IMR-90 (cell line): ENCODE measurements around the gene CACNA2D4. TPM values are rescaled to one million over a fixed set of nuclear protein-coding genes. Genes with fewer than 3 reads are reported as not detected.

ENCODE experiments used
- ATAC-seq: fragments of 200-7000 bp; cut with Tn5 transposase; 2 replicates; pipeline ENCODE4 v1.9.1; 2020; ENCODE audit warnings: low read depth, mild to moderate bottlenecking, moderate library complexity
- BruUV-seq: library from RNA; stranded (reverse); fragments of 400-500 nt; replicated peaks from 2 replicates; lab custom pipeline; 2021; lab: Mats Ljungman, UMichigan
- CTCF ChIA-PET: fragments of 300-600 bp; formaldehyde crosslinking; extraction: SDS; loops from one replicate; lab custom pipeline; 2021; ENCODE audit warnings: antibody characterized with exemption; lab: Yijun Ruan, JAX
- POLR2A ChIA-PET: fragments of 300-600 bp; sonication (Branson Sonifier 250); formaldehyde crosslinking; loops from one replicate; lab custom pipeline; 2022; ENCODE audit warnings: antibody characterized with exemption; ENCODE audit not compliant: unreplicated experiment; lab: Charles Lee
- DNase-seq: peaks from one replicate; pipeline ENCODE4 v3.0.0; 2013
- H2AFZ ChIP-seq: replicated peaks from 2 replicates; pipeline ENCODE3; 2013; ENCODE audit warnings: low read length, mild to moderate bottlenecking; ENCODE audit not compliant: poor library complexity
- H2AK5ac ChIP-seq: 2 replicates; pipeline ENCODE4 v1.6.1; 2013; ENCODE audit warnings: low read depth, low read length, inconsistent platforms
- H2AK9ac ChIP-seq: replicated peaks from 2 replicates; pipeline ENCODE3; 2013; ENCODE audit warnings: mild to moderate bottlenecking, low read depth, low read length, moderate library complexity; ENCODE audit not compliant: poor library complexity
- H2BK120ac ChIP-seq: 2 replicates; pipeline ENCODE4 v1.6.1; 2013; ENCODE audit warnings: low read depth, low read length, inconsistent platforms
- H2BK15ac ChIP-seq: 3 replicates; pipeline ENCODE4 v1.6.1; 2013; ENCODE audit warnings: low read depth, low read length, inconsistent platforms
- H2BK20ac ChIP-seq: 2 replicates; pipeline ENCODE4 v1.6.1; 2013; ENCODE audit warnings: low read depth, mild to moderate bottlenecking, inconsistent platforms, low read length, moderate library complexity
- H2BK5ac ChIP-seq: 2 replicates; pipeline ENCODE4 v1.6.1; 2013; ENCODE audit warnings: mild to moderate bottlenecking, low read depth, low read length, inconsistent platforms; ENCODE audit not compliant: poor library complexity, severe bottlenecking
- H3K14ac ChIP-seq: replicated peaks from 2 replicates; pipeline ENCODE4 v1.6.1; 2013; ENCODE audit warnings: low read depth, low read length, inconsistent platforms
- H3K18ac ChIP-seq: 2 replicates; pipeline ENCODE4 v1.6.1; 2013; ENCODE audit warnings: low read depth, low read length, control low read depth
- H3K23ac ChIP-seq: 2 replicates; pipeline ENCODE4 v1.6.1; 2013; ENCODE audit warnings: low read depth, low read length, inconsistent platforms
- H3K27ac ChIP-seq: 2 replicates; pipeline ENCODE4 v1.5.1; 2013; ENCODE audit warnings: mild to moderate bottlenecking, control low read depth, low read length; ENCODE audit not compliant: insufficient read depth
- H3K27me3 ChIP-seq: 2 replicates; pipeline ENCODE4 v1.6.1; 2013; ENCODE audit warnings: low read length; ENCODE audit not compliant: control insufficient read depth, insufficient read depth
- H3K36me3 ChIP-seq: 2 replicates; pipeline ENCODE4 v1.6.1; 2013; ENCODE audit warnings: low read length, mixed read lengths; ENCODE audit not compliant: control insufficient read depth, insufficient read depth
- H3K4ac ChIP-seq: 2 replicates; pipeline ENCODE4 v1.6.1; 2013; ENCODE audit warnings: low read depth, low read length, inconsistent platforms
- H3K4me1 ChIP-seq: 2 replicates; pipeline ENCODE4 v1.6.1; 2013; ENCODE audit warnings: low read length, mixed read lengths; ENCODE audit not compliant: control insufficient read depth, insufficient read depth
- H3K4me2 ChIP-seq: 2 replicates; pipeline ENCODE4 v1.6.1; 2013; ENCODE audit warnings: low read depth, mild to moderate bottlenecking, control low read depth, low read length, moderate library complexity
- H3K4me3 ChIP-seq: 2 replicates; pipeline ENCODE4 v1.5.1; 2013; ENCODE audit warnings: low read depth, mild to moderate bottlenecking, control low read depth, low read length, moderate library complexity; ENCODE audit not compliant: insufficient read depth
- H3K56ac ChIP-seq: 2 replicates; pipeline ENCODE4 v1.6.1; 2013; ENCODE audit warnings: low read length, inconsistent platforms; ENCODE audit not compliant: insufficient read depth; ENCODE audit errors: extremely low read depth
- H3K79me1 ChIP-seq, 2 experiments: 2 replicates each; pipeline ENCODE4 v1.6.1; 2013; ENCODE audit warnings: low read length in 2 of 2, inconsistent platforms in 1 of 2, low read depth in 1 of 2
- H3K9ac ChIP-seq: 2 replicates; pipeline ENCODE4 v1.6.1; 2013; ENCODE audit warnings: low read depth, low read length, control low read depth
- H3K9me1 ChIP-seq: 2 replicates; pipeline ENCODE4 v1.6.1; 2013; ENCODE audit warnings: low read length, inconsistent platforms; ENCODE audit not compliant: insufficient read depth
- H3K9me3 ChIP-seq: 2 replicates; pipeline ENCODE4 v1.6.1; 2013; ENCODE audit warnings: low read length; ENCODE audit not compliant: control insufficient read depth, insufficient read depth
- H4K20me1 ChIP-seq: 2 replicates; pipeline ENCODE4 v1.6.1; 2013; ENCODE audit warnings: low read length, inconsistent platforms; ENCODE audit not compliant: insufficient read depth
- H4K5ac ChIP-seq: 2 replicates; pipeline ENCODE4 v1.6.1; 2013; ENCODE audit warnings: mild to moderate bottlenecking, low read depth, low read length, control low read depth
- H4K8ac ChIP-seq, 2 experiments: 2 replicates each; pipeline ENCODE4 v1.6.1; 2013; ENCODE audit warnings: low read depth in 2 of 2, low read length in 2 of 2, control low read depth in 1 of 2, inconsistent platforms in 1 of 2
- H4K91ac ChIP-seq: 2 replicates; pipeline ENCODE4 v1.6.1; 2013; ENCODE audit warnings: low read depth, low read length, inconsistent platforms; ENCODE audit not compliant: insufficient read depth
- MAFK ChIP-seq: IDR thresholded peaks from 2 replicates; pipeline ENCODE4 v1.6.1; 2012; ENCODE audit warnings: low read depth, low read length, improper control_type of control experiment
- POLR2A ChIP-seq: IDR thresholded peaks from 2 replicates; pipeline ENCODE4 v1.6.1; 2012; ENCODE audit warnings: mild to moderate bottlenecking, low read depth, low read length
- RAD21 ChIP-seq: IDR thresholded peaks from 2 replicates; pipeline ENCODE4 v1.6.1; 2012; ENCODE audit warnings: low read length, improper control_type of control experiment
- WGBS, 2 experiments: methylation state at CpG; one replicate each; pipeline versions ENCODE4 v1.1.5 to v1.1.7; 2013; ENCODE audit warnings: missing lambda C conversion rate in 2 of 2; ENCODE audit not compliant: insufficient read length in 1 of 2; ENCODE audit errors: extremely low coverage in 2 of 2; 5-methylcytosine and 5-hydroxymethylcytosine counted together
- dilution Hi-C: fragments of 300-500 bp; cut with HindIII; formaldehyde crosslinking; loops from one replicate; pipeline ENCODE4 v1.14.3; 2018; ENCODE audit warnings: low sequenced_read_pairs; ENCODE audit not compliant: unreplicated experiment
- in situ Hi-C: fragments of 300-500 bp; cut with MboI; formaldehyde crosslinking; loops from 3 replicates; pipeline ENCODE4 v1.14.3; 2019; ENCODE audit warnings: low sequenced_read_pairs, inconsistent platforms, mixed read lengths
- intact Hi-C: fragments of 100-400 bp; cut with micrococcal nuclease; formaldehyde crosslinking; loops from 2 replicates; pipeline ENCODE4 v1.10.0; 2022
- polyA plus RNA-seq, 3 experiments: library from polyadenylated mRNA; depleted of rRNA; stranded (reverse); fragments of >200 nt; gene quantifications; 2 replicates each; pipeline ENCODE4 v1.2.3, GENCODE V29; 2012; ENCODE audit warnings: low replicate concordance in 1 of 3
- total RNA-seq: library from RNA; depleted of rRNA; stranded (reverse); fragments of >200 nt; gene quantifications from 2 replicates; pipeline ENCODE4 v1.2.3, GENCODE V29; 2012

The CACNA2D4 gene
- total and polyA plus RNA-seq, 2 of the 4 experiments (the other 2 are of a cell fraction) = 0.18 to 0.22 TPM

DNA sequence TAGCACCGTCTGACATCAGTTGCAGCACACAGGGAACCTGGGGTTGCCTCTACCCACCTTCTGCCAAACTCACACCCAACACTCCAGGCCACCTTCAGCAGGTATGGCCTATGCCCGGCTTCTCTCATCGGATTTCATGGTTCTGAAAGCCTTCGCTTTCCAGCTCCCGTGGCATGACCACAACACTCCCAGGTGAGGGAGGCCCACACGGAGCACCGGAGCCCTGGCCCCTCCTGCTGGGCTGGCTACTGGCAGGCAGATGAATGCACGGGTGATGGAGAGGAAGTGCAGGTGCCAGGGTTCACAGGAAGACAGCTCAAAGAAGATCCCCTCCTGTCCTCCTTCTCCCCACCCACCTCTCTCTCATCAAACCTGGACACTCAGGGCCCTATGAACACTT lies 37.2 kb downstream of the CACNA2D4 start:
- Histone ChIP-seq H3K56ac (no peak overlapping the region), H3K4me3 (no peak overlapping the region), H2AK9ac (no peak overlapping the region), H2AK5ac (no peak overlapping the region), H3K9ac (no peak overlapping the region), H3K18ac (no peak overlapping the region), H2BK120ac (no peak overlapping the region), H3K23ac (no peak overlapping the region), H2AFZ (no peak overlapping the region), H2BK5ac (no peak overlapping the region), H4K91ac (no peak overlapping the region), H3K4me2 (no peak overlapping the region), H2BK15ac (no peak overlapping the region), H4K8ac (no peak overlapping the region), H3K27ac (no peak overlapping the region), H4K20me1 (no peaks in the 10 kb centered on the region), H3K27me3 (peaks cover 69% of the 10 kb centered on the region), H3K4me1 (no peaks in the 10 kb centered on the region), H3K9me1 (0 out of 2 replicates have a peak, but pooled peaks cover 3% of the 10 kb centered on the region), H3K36me3 (no peaks in the 10 kb centered on the region), H2BK20ac (no peak overlapping the region), H3K14ac (no peak overlapping the region), H3K4ac (no peak overlapping the region), H3K79me1 (no peaks in the 10 kb centered on the region), H4K5ac (no peak overlapping the region), H3K9me3 (no peaks in the 10 kb centered on the region)
- TF ChIP-seq MAFK = no peak
- no peak for TF ChIP-seq POLR2A
- TF ChIP-seq RAD21 = no peak
- WGBS, 2 experiments = 60% methylated on average over 1 of the region's 8 CpGs; no CpG with 5 or more reads in 1 of the 2 experiments
- ChIA-PET POLR2A (no interaction called here), CTCF (no interaction called here)
- intact Hi-C loops = no loop called here
- dilution Hi-C loops = no loop called here
- no peak for ATAC-seq
- no peak for DNase-seq
- no TSS peak for BruUV-seq
- in situ Hi-C loops = no loop called here
